Smooth muscle cell of the brain vasculature (primary cell): Measurements from ENCODE around the gene TARBP1.

ENCODE experiments used
- DNase-seq: peaks from one replicate; pipeline ENCODE4 v3.0.0-alpha.2; 2012; ENCODE audit warnings: low read depth, low spot score

Gene TARBP1

GRCh38 chr1:234486858-234487840 is 8.2 kb upstream of the TARBP1 start:
- peak; percentile 40 for DNase-seq

GRCh38 chr1:234484991-234485739 is 6.2 kb upstream of the TARBP1 start:
- DNase-seq, result no peak

- no peak for DNase-seq
Observed at GRCh38 chr1:234484218-234484617, 5.2 kb upstream of the TARBP1 start.

- no peak for DNase-seq
Observed at GRCh38 chr1:234481771-234482170, 2.8 kb upstream of the TARBP1 start.

- no peak for DNase-seq
Observed at GRCh38 chr1:234479866-234480265, 887 bp upstream of the TARBP1 start.

- no peak for DNase-seq
Observed at GRCh38 chr1:234479310-234479559, 256 bp upstream of the TARBP1 start.

GRCh38 chr1:234478152-234478480 is 863 bp downstream of the TARBP1 start:
- no peak for DNase-seq

- DNase-seq, result no peak
Observed at GRCh38 chr1:234477386-234478151, 1.4 kb downstream of the TARBP1 start.

GRCh38 chr1:234476172-234476571 is 2.8 kb downstream of the TARBP1 start:
- no peak for DNase-seq

GRCh38 chr1:234475167-234475793 is 3.7 kb downstream of the TARBP1 start:
- DNase-seq, result no peak

GRCh38 chr1:234474375-234474774 is 4.6 kb downstream of the TARBP1 start:
- no peak for DNase-seq

GRCh38 chr1:234473118-234473517 is 5.9 kb downstream of the TARBP1 start:
- DNase-seq, result no peak

- DNase-seq, result no peak
Observed at GRCh38 chr1:234469376-234469775, 9.6 kb downstream of the TARBP1 start.

- DNase-seq, result no peak
Observed at GRCh38 chr1:234468580-234468979, 10.4 kb downstream of the TARBP1 start.

- no peak for DNase-seq
Observed at GRCh38 chr1:234467821-234468220, 11.2 kb downstream of the TARBP1 start.

- no peak for DNase-seq
Observed at GRCh38 chr1:234466945-234467344, 12.0 kb downstream of the TARBP1 start.

- DNase-seq, result no peak
Observed at GRCh38 chr1:234463749-234464148, 15.2 kb downstream of the TARBP1 start.

- DNase-seq, result no peak
Observed at GRCh38 chr1:234460652-234461051, 18.3 kb downstream of the TARBP1 start.

GRCh38 chr1:234458352-234459017 is 20.5 kb downstream of the TARBP1 start:
- DNase-seq, result no peak

- DNase-seq, result no peak
Observed at GRCh38 chr1:234454926-234455325, 24.1 kb downstream of the TARBP1 start.

- no peak for DNase-seq
Observed at GRCh38 chr1:234452406-234452965, 26.5 kb downstream of the TARBP1 start.
